Suppressor macrophage treated with lipopolysaccharide for 4 hours (primary cell): ENCODE data around the gene ADM5.

Source experiments
- DNase-seq: peaks from one replicate; pipeline ENCODE4 v3.0.0-alpha.2; 2020

The ADM5 gene, protein sequence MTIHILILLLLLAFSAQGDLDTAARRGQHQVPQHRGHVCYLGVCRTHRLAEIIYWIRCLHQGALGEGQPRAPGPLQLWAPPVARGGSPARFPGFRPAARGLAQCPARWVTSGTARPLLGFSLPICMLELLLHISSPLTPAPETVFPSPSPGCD

DNA sequence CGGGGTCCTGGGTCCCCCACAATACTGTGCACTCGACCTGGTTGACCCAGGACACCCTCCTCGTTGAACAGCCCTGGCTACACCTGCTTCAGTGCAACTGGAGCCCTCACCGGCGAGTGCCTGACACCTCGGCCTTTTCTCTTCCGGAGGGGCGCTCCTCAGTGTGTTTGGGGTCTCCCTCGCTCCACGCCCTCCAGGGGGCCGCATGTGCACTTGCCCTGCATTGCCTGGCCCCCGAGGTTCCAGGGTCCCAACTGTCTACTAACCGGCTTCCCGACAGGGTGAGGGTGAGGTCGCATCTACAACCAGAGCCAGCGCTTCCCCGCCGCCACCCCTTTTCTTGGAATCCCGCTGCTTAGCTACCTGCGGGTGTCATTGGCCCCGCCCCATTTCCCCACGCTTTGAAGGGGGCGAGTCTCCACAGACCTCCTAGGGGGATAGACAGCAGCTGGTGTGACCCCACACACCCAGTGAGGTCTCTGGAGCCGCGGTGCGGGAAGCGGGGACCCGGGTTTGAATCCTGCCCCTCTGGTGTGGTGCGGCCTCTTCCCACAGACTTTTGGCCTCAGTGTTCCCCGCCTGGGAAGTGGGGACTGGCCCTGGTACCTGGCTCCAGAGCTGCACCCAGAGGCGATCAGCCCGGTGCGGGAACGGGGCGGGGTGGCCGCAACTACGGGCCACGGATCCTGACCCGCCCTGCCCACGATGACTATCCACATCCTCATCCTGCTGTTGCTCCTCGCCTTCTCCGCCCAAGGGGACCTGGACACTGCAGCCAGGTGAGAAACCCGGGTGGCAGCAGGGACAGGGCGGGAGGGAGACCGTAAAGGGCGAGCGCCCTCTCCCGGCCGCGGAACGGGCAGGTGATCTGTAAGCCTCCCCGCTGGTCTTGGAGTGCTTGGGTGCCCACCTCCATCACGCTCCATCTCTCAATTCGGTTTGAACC is at the start of gene ADM5:
Gene ADM5 (plus strand): TSS at position 462 of the 946 bp plus-strand sequence. CDS start 244 bp downstream, at position 706.
- no peak for DNase-seq

DNA sequence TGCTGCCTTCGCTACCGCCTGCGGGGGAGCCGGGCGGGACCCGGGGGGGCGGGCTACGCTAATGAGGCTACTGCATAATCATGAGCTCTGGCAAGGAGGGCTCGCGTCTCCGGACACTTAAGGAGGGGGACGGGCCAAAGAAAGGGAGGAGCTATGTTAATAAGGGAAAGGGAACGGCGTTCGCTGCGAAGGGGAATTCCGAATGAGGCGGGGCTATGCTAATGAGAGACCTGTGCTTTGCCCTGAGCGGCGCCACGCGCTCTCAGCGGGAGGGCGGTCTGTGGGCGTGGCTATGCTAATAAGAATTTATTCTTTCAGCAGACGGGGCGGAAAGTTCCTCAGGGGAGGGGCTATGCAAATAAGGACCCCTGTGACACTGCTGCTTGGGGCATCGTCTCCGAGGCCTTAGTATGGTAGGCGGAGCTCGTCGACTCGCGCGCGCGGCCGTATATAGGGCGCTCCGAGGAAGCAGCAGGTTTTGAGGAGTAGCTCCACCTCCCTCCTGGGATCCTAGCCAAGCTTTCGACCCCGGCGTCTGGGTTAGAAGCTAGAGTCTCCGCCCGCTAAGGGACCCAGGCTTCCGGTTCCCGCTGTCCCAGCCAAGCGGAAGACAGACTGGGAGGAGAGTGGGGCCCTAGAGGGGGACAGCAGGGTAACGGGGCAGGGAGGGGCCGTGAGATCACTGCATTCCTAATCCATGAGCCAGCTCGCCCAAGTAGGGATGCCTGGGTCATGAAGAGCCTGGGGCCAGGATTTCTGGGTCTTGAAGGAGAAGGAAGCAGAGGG is 49.1 kb upstream of the ADM5 start, which contains the start of gene RRAS:
Gene RRAS (minus strand): TSS at position 31 of the 786 bp plus-strand sequence. CDS start 45 bp downstream, outside the sequence.
- peak; percentile 100 for DNase-seq

DNA sequence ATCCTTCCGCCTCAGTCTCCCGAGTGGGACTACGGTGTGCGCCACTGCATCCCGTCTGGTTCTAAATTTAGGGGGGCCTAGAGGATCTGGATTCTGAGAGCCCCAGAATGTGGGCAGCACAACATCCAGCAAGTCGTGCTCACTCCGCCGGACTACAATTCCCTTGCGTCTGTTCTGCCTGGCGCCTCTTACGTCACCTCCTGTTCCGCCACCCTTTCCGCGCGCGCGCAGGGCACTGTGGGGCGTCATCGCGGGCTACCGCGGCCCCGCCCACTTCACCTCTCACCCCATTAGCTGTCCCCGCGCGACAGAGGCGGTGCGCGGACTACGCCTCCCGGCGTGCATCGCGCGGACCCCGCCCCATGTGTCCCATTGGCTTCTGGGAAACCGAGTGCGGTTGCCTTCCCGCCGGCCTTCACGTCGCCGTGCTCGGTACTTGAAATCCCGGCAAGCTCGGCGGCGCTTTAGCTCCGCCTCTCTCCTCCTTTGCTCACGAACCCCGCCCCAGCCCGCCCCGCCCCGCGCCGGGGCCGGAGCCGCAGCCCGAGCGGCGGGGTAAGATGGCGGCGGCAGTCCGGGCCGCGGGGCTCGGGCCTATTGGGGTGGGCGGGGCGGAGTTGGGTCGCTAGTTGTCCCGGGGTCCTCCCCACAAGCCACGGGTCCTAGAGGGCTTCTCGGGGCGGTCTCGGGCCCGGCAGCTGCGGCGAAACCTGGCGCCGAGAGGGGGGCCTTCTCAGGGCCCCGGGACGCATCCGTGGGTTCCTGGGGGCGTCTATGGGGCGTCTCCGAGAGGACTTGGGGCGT is 47.5 kb upstream of the ADM5 start, which contains the start of gene SCAF1:
Gene SCAF1 (plus strand): TSS at position 522 of the 804 bp plus-strand sequence. CDS start 2,818 bp downstream, outside the sequence.
- DNase-seq, result peak; percentile 100

DNA sequence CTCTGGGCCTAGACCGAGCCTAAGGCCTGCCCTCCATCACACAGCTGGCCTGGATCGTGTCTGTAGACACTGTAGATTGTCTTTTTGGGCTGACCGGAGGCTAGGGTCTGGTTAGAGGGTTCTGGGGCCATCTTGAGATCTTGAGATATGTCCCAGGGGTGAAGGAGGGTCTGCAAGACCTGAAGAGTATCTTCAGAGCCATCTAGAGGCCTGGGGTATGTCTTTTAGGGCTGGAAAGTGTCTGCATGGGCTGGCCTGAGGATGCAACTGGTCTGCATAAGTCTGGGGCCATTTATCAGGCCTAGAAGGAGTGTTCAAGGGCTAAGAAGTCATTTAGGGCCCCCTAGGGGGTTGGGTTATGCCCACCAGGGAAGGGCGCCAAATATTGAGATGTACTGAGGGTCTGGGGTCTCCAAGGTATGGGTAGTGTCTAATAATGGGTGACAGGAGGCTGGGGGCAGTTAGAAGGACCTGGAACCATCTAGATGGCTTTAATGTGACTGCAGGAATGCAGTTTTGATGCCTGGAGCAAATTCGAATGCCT is 46.8 kb upstream of the ADM5 start:
- peak; percentile 7 for DNase-seq

DNA sequence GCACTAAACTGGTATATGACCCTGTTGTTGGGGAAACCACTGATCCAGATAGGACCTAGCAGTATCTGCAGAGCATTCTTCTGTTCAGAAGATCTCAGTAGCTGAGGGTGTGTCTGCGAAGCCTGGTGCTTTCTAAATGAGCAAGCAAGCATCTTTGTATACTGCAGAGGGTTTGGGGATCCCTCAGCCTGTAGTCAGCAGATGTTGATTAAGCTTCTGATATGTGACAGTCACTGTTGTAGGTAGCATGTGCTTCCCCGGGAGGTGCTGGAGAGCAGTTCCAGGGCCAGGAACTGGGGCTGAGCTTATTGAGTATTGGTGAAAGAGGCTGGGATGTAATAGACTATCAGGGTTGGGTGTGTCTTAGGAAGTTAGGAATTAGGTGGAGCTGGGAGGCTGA is 45.9 kb upstream of the ADM5 start:
- no peak for DNase-seq

DNA sequence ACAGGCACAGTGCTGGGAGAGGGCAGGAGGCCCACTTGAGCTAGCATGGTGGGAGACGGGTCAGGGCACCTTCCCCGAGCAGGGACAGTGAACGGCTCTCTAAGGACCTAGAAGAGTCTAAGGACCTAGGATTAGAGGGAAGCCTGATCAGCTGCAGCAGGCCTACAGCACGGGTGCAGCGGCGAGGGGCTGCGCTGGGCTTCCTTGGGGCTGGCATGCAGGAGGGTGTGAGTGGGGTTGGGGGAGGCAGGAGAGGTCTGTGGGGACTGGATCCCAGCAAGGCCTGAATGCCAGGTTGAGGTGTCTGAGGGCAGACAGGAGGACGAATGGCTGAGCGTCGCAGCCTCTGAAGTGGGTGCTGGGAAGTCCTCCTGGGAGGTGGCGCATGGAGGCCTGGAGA is 43.8 kb upstream of the ADM5 start:
- DNase-seq, result no peak

DNA sequence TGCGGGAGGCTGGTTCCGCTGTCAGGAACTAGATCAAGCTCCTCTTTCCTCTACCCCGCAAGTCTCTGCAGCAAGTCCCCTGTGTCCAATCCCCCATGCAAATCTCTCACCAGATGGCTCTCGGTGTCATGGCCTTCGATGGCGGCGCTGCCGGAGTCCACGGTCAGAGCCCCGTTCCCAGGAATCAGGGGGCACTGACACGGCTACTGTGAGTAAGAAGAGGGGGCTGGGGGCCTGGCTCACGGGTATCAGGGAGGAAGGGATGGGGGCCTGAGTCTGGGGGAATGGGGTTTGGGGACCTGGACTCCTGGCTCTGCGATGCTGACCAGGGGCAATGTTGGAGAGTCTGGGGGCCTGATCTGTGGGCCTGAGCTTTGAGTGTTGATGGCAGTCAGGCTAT is 43.4 kb upstream of the ADM5 start:
- no peak for DNase-seq

DNA sequence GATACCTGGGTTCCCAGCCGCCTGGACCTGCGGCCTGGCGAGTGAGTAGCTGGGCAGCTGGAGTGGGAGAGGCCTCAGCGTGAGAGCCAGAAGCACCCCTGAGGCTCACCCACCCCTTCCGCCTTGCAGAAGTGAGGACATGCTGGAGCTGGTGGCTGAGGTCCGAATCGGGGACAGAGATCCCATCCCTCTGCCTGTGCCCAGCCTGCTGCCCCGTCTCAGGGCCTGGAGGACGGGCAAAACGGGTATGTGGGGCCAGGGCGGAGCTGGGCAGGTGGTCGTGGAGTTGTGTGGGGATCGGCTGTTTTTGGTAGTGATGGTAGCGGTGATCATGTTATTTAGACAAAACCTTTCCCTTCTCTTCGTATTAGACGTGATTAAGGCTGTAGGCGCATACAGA is 42.8 kb upstream of the ADM5 start:
- DNase-seq, result no peak

DNA sequence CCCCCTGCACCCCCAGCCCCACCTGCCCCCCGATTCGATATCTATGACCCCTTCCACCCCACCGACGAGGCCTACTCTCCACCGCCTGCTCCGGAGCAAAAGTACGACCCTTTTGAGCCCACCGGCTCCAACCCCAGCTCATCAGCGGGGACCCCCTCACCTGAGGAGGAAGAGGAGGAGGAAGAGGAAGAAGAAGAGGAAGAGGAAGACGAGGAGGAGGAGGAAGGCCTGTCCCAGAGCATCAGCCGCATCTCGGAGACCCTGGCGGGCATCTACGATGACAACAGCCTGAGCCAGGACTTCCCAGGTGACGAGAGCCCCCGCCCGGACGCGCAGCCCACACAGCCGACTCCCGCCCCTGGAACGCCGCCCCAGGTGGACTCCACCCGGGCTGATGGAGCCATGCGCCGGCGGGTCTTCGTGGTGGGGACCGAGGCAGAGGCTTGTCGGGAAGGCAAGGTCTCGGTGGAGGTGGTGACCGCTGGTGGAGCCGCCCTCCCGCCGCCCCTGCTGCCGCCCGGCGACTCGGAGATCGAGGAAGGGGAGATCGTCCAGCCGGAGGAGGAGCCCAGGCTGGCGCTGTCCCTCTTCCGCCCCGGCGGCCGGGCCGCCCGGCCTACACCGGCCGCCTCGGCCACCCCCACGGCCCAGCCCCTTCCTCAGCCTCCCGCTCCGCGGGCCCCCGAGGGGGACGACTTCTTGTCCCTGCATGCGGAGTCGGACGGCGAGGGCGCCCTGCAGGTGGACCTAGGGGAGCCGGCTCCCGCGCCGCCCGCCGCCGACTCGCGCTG is 38.2 kb upstream of the ADM5 start:
- DNase-seq, result no peak

DNA sequence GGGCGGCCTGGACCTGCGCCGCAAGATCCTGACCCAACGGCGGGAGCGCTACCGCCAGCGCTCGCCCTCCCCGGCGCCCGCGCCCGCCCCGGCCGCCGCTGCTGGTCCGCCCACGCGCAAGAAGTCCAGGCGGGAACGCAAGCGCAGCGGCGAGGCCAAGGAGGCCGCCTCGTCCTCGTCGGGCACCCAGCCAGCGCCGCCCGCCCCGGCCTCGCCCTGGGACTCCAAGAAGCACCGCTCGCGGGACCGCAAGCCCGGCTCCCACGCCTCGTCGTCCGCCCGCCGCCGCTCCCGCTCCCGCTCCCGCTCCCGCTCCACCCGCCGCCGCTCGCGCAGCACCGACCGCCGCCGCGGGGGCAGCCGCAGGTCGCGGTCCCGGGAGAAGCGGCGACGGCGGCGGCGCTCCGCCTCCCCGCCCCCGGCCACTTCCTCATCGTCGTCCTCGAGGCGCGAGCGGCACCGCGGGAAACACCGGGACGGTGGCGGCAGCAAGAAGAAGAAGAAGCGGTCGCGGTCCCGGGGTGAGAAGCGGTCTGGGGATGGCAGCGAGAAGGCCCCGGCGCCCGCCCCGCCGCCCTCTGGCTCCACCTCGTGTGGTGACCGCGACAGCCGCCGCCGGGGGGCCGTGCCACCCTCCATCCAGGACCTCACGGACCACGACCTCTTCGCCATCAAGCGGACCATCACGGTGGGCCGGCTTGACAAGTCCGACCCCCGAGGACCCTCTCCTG is 37.4 kb upstream of the ADM5 start:
- DNase-seq, result no peak

DNA sequence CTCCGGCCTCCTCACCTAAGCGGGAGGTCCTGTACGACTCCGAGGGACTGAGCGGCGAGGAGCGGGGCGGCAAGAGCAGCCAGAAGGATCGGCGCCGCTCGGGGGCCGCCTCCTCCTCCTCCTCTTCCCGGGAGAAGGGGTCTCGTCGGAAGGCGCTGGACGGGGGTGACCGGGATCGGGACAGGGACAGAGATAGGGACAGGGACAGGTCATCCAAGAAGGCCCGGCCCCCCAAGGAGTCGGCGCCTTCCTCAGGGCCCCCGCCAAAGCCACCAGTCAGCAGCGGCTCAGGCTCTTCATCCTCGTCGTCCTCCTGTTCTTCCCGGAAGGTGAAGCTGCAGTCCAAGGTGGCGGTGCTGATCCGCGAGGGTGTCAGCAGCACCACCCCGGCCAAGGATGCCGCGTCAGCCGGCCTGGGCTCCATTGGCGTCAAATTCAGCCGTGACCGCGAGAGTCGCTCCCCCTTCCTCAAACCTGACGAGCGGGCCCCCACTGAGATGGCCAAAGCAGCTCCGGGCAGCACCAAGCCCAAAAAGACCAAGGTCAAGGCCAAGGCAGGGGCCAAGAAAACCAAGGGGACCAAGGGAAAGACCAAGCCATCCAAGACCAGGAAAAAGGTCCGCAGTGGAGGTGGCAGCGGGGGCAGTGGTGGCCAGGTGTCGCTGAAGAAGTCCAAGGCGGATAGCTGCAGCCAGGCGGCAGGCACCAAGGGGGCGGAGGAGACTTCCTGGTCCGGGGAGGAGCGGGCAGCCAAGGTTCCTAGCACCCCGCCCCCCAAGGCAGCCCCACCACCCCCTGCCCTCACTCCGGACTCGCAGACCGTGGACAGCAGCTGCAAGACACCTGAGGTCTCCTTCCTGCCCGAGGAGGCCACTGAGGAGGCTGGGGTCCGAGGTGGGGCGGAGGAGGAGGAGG is 36.6 kb upstream of the ADM5 start:
- DNase-seq, result no peak

DNA sequence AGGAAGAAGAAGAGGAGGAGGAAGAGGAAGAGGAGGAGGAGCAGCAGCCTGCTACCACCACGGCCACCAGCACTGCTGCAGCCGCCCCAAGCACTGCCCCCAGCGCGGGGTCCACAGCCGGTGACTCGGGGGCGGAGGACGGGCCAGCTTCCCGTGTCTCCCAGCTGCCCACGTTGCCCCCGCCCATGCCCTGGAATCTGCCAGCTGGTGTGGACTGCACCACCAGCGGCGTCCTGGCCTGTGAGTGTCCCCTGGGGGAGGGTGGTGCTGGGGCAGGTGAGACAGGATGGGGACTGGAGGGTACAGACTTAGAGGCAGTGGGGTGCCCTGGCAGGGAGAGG is 36.0 kb upstream of the ADM5 start:
- no peak for DNase-seq

DNA sequence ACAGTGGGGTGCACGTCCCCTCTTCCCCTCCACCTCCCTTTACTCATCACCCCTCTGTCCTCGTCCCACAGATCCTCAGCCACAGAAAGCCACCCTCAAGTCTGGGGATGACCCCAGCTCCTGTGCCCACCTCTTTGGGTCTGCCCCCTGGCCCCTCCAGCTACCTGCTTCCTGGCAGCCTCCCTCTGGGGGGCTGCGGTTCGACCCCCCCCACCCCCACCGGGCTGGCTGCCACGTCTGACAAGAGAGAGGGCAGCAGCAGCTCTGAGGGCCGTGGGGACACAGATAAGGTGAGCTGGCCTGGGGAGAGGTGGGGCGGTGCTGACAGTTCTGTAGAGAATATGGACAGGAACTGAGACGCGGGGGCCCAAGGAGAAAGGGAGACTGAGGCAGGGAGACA is 34.8 kb upstream of the ADM5 start:
- no peak for DNase-seq

DNA sequence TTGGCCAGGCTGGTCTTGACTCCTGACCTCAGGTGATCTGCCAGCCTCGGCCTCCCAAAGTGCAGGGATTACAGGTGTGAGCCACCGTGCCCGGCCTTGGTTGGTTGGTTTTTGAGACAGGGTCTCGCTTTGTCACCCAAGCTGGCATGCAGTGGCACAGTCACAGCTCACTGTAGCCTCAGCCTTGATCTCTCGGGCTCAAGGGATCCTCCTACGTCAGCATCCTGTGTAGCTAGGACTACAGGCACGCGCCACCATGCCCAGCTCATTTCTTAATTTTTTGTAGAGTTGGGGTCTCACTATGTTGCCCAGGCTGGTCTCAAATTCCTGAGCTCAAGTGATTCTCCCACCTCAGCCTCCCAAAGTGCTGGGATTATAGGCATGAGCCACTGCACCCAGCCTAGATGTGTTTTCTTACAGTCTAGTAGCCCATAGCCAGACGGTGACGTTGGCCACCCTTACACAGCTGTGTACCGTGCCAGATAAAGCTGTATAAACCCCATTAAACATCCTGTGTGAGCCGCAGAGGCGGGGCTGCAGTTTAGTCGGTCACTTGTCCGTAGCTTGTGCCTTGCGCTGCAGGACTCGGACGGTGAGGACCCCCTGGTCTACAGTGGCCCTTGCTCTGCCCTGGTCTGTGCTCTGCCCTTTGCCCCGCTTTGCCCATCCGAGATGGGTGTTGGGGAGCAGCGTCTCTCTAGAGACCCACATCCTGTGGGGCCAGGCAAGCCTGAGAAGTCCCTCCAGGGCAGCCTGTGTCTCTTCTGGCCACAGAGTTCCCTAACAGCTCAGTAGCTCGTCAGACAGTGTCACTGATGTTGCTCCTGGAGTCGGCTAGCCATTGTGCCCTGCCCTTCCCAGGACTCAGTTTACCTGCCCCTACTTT is 33.6 kb upstream of the ADM5 start:
- DNase-seq, result no peak

DNA sequence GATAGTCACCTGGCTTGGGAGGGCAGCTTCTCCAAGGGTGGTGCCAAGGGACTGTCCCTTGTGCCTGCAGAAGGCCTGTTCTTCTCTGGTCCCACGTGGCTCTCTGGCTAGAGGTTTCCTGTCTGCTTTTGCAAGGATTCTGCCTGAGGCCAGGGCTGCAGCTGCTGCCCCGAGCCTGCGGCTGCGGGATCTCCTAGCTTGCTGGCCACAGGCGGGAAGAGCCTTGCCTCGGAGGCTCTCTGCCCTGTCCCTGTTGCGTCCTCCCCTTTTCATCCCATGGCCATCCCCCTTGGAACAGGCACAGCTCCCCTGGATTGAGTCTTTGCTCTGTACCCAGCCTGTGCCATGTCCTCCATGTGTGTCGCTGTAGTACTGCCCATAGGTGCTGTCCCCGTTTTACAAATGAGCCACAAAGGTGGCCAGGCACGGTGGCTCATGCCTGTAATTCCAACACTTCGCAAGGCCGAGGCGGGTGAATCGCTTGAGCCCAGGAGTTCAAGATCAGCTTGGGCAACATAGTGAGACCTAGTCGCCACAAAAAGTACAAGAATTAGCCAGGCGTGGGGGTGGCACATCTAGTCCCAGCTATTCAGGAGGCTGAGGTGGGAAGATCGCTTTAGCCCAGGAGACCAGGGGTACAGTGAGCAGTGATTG is 32.8 kb upstream of the ADM5 start:
- DNase-seq, result no peak

DNA sequence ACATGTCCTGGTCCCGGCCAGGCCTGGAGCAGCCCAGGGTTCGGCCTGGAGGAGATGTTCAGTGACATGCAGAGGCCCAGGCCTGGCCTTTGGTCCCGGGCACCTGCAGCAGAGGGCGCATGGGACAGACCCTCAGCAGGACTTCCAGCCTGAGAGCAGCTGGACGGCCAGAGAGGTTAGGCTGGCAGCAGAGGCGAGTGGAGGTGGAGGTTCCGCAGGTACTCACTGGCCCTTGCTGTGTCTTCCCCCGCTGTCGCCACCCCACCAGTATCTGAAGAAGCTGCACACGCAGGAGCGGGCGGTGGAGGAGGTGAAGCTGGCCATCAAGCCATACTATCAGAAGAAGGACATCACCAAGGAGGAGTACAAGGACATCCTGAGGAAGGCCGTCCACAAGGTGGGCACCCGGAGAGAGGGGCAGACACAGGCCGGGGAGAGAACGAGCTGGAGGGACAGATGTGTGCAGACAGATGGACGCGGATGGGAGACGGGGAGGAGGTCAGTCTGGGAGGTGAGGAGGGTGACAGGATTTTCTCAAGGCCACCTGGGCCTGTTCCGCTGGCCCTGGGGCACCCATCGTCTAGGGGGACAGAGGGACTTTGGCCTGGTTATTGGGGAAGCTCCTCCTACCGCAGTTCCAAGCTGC is 31.8 kb upstream of the ADM5 start:
- no peak for DNase-seq

DNA sequence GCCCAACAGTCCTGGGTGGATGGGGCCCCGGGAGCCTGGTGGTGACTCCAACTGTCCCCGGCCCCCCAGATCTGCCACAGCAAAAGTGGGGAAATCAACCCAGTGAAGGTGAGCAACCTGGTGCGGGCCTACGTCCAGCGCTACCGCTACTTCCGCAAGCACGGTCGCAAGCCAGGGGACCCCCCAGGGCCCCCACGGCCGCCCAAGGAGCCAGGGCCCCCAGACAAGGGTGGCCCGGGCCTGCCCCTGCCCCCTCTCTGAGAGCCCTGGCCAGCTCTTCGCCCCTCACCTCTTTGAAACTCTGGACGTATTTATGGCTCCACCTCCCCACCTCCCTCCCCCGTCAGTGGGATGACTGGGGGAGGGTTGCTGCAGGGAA is 31.3 kb upstream of the ADM5 start:
- no peak for DNase-seq
